ENCODE measurements around the gene MEGF11.

The MEGF11 gene

GRCh38 chr15:66220601-66221000 is 32.9 kb downstream of the MEGF11 start:
- no peak for ATAC-seq

GRCh38 chr15:66219339-66219738 is 34.2 kb downstream of the MEGF11 start:
- no peak for TF ChIP-seq ZNF8 (CRISPR knock-in tag; IDR thresholded peaks at IDR 0.05)
- TF ChIP-seq RARB (CRISPR knock-in tag; IDR thresholded peaks at IDR 0.05): no peak
- TF ChIP-seq OSR1 (CRISPR knock-in tag; IDR thresholded peaks at IDR 0.05): no peak
- no peak for TF ChIP-seq ZC3H10 (CRISPR knock-in tag; IDR thresholded peaks at IDR 0.05)
- no peak for TF ChIP-seq ZNF70 (CRISPR knock-in tag; IDR thresholded peaks at IDR 0.05)
- no peak for TF ChIP-seq TCF4 (CRISPR knock-in tag; IDR thresholded peaks at IDR 0.05; ENCODE audit: borderline replicate concordance)
- no peak for TF ChIP-seq PATZ1 (CRISPR knock-in tag; IDR thresholded peaks at IDR 0.05; ENCODE audit: borderline replicate concordance)
- TF ChIP-seq PPARA (CRISPR knock-in tag; IDR thresholded peaks at IDR 0.05; ENCODE audit: borderline replicate concordance): no peak
- no peak for TF ChIP-seq TSHZ2 (CRISPR knock-in tag; IDR thresholded peaks at IDR 0.05)
- TF ChIP-seq ZNF565 (CRISPR knock-in tag; conservative IDR thresholded peaks at IDR 0.05; ENCODE audit: low read depth): no peak
- TF ChIP-seq TOX (CRISPR knock-in tag; IDR thresholded peaks at IDR 0.05; ENCODE audit: borderline replicate concordance): no peak
- no peak for TF ChIP-seq ZFP30 (CRISPR knock-in tag; IDR thresholded peaks at IDR 0.05)
- no peak for TF ChIP-seq ZFP3 (CRISPR knock-in tag; IDR thresholded peaks at IDR 0.05)
- no peak for TF ChIP-seq ESRRG (CRISPR knock-in tag; IDR thresholded peaks at IDR 0.05)
- TF ChIP-seq CSRNP3 (CRISPR knock-in tag; IDR thresholded peaks at IDR 0.05): no peak
- TF ChIP-seq ARNTL (CRISPR knock-in tag; IDR thresholded peaks at IDR 0.05; ENCODE audit: borderline replicate concordance, low read depth): no peak
- TF ChIP-seq CREB5 (CRISPR knock-in tag; IDR thresholded peaks at IDR 0.05; ENCODE audit: low read depth): no peak
- no peak for TF ChIP-seq GLIS3 (CRISPR knock-in tag; IDR thresholded peaks at IDR 0.05)
- no peak for ATAC-seq

More at GRCh38 chr15:66220601-66221000, 32.9 kb downstream of the MEGF11 start:
- TF ChIP-seq RARB (CRISPR knock-in tag; IDR thresholded peaks at IDR 0.05) (no peak), ZNF70 (CRISPR knock-in tag; IDR thresholded peaks at IDR 0.05) (no peak), OSR1 (CRISPR knock-in tag; IDR thresholded peaks at IDR 0.05) (no peak), TOX (CRISPR knock-in tag; IDR thresholded peaks at IDR 0.05; ENCODE audit: borderline replicate concordance) (no peak), ZFP3 (CRISPR knock-in tag; IDR thresholded peaks at IDR 0.05) (no peak), ZFP30 (CRISPR knock-in tag; IDR thresholded peaks at IDR 0.05) (no peak), BACH2 (CRISPR knock-in tag; IDR thresholded peaks at IDR 0.05; ENCODE audit: borderline replicate concordance) (no peak), ZC3H10 (CRISPR knock-in tag; IDR thresholded peaks at IDR 0.05) (no peak), TSHZ2 (CRISPR knock-in tag; IDR thresholded peaks at IDR 0.05) (no peak), CSDC2 (CRISPR knock-in tag; IDR thresholded peaks at IDR 0.05) (no peak)

- no peak for TF ChIP-seq ZNF565 (CRISPR knock-in tag; conservative IDR thresholded peaks at IDR 0.05; ENCODE audit: low read depth)
- no peak for TF ChIP-seq OSR1 (CRISPR knock-in tag; IDR thresholded peaks at IDR 0.05)
- TF ChIP-seq BACH2 (CRISPR knock-in tag; IDR thresholded peaks at IDR 0.05; ENCODE audit: borderline replicate concordance): no peak
- TF ChIP-seq PPARA (CRISPR knock-in tag; IDR thresholded peaks at IDR 0.05; ENCODE audit: borderline replicate concordance): no peak
- no peak for TF ChIP-seq CSRNP3 (CRISPR knock-in tag; IDR thresholded peaks at IDR 0.05)
- TF ChIP-seq ZFP30 (CRISPR knock-in tag; IDR thresholded peaks at IDR 0.05): no peak
- no peak for TF ChIP-seq CREB5 (CRISPR knock-in tag; IDR thresholded peaks at IDR 0.05; ENCODE audit: low read depth)
- TF ChIP-seq ZFP3 (CRISPR knock-in tag; IDR thresholded peaks at IDR 0.05): no peak
- no peak for TF ChIP-seq CSDC2 (CRISPR knock-in tag; IDR thresholded peaks at IDR 0.05)
- no peak for TF ChIP-seq ZC3H10 (CRISPR knock-in tag; IDR thresholded peaks at IDR 0.05)
- TF ChIP-seq ESRRG (CRISPR knock-in tag; IDR thresholded peaks at IDR 0.05): no peak
- TF ChIP-seq ARNTL (CRISPR knock-in tag; IDR thresholded peaks at IDR 0.05; ENCODE audit: borderline replicate concordance, low read depth): no peak
- ATAC-seq: no peak
These were observed 36.7 kb downstream of the MEGF11 start for GRCh38 chr15:66216806-66217205.
